Measurements from ENCODE around the gene ITGB7.

Gene ITGB7

GRCh38 chr12:53231921-53232645 lies 25.0 kb upstream of the ITGB7 start, which contains the start of gene RARG:
RARG (minus strand) TSS chr12:53232209; CDS start chr12:53227545, 4,664 bp downstream.
- no peak for DNase-seq (ENCODE audit: low read depth in 1 of 2, low spot score in 1 of 2)
- H3K27me3 ChIP-seq (ENCODE audit: insufficient read depth, poor library complexity, severe bottlenecking), result peaks cover 15% of the 10 kb centered on the region

GRCh38 chr12:53231671-53231920 lies 24.5 kb upstream of the ITGB7 start:
- Histone ChIP-seq H3K27ac (replicated peaks) (no peak overlapping the region), H3K4me3 (replicated peaks; ENCODE audit: insufficient read depth, low read length) (peak overlapping the region; percentile 44), H3K27me3 (ENCODE audit: insufficient read depth, poor library complexity, severe bottlenecking) (peaks cover 15% of the 10 kb centered on the region)
- no peak for TF ChIP-seq POLR2AphosphoS5 (IDR thresholded peaks at IDR 0.05; ENCODE audit: low read depth)
- no peak for TF ChIP-seq SPI1 (IDR thresholded peaks at IDR 0.05; ENCODE audit: borderline replicate concordance, low read depth)
- no peak for TF ChIP-seq REST (IDR thresholded peaks at IDR 0.05; ENCODE audit: insufficient replicate concordance, low read depth)
- no peak for TF ChIP-seq CTCF (IDR thresholded peaks at IDR 0.05; ENCODE audit: insufficient read depth, low read length)
- TF ChIP-seq GABPA (IDR thresholded peaks at IDR 0.05; ENCODE audit: low read depth), result no peak
- no peak for DNase-seq (ENCODE audit: low read depth in 1 of 2, low spot score in 1 of 2)

More at GRCh38 chr12:53231921-53232645, 25.0 kb upstream of the ITGB7 start, which contains the start of gene RARG:
- no peak within 1 kb of the TSS for H3K27ac ChIP-seq (replicated peaks)
- no peak for TF ChIP-seq CTCF (IDR thresholded peaks at IDR 0.05; ENCODE audit: insufficient read depth, low read length)
- no peak for TF ChIP-seq SPI1 (IDR thresholded peaks at IDR 0.05; ENCODE audit: borderline replicate concordance, low read depth)
- no peak for TF ChIP-seq POLR2AphosphoS5 (IDR thresholded peaks at IDR 0.05; ENCODE audit: low read depth)
- TF ChIP-seq GABPA (IDR thresholded peaks at IDR 0.05; ENCODE audit: low read depth), result no peak
- no peak for TF ChIP-seq REST (IDR thresholded peaks at IDR 0.05; ENCODE audit: insufficient replicate concordance, low read depth)
- peak within 1 kb of the TSS; percentile 44 for H3K4me3 ChIP-seq (replicated peaks; ENCODE audit: insufficient read depth, low read length)

- H3K4me3 ChIP-seq (replicated peaks; ENCODE audit: insufficient read depth, low read length), result no peak overlapping the region
- H3K27ac ChIP-seq (replicated peaks), result no peak overlapping the region
- DNase-seq (ENCODE audit: low read depth in 1 of 2, low spot score in 1 of 2), result no peak
- no peak for TF ChIP-seq POLR2AphosphoS5 (IDR thresholded peaks at IDR 0.05; ENCODE audit: low read depth)
- TF ChIP-seq GABPA (IDR thresholded peaks at IDR 0.05; ENCODE audit: low read depth), result no peak
- no peak for TF ChIP-seq REST (IDR thresholded peaks at IDR 0.05; ENCODE audit: insufficient replicate concordance, low read depth)
- no peak for TF ChIP-seq SPI1 (IDR thresholded peaks at IDR 0.05; ENCODE audit: borderline replicate concordance, low read depth)
- TF ChIP-seq CTCF (IDR thresholded peaks at IDR 0.05; ENCODE audit: insufficient read depth, low read length), result no peak
- peaks cover 15% of the 10 kb centered on the region for H3K27me3 ChIP-seq (ENCODE audit: insufficient read depth, poor library complexity, severe bottlenecking)
Measured at GRCh38 chr12:53230108-53230845, 23.2 kb upstream of the ITGB7 start.
